SK-N-SH (cell line): Measurements from ENCODE around the gene ARPC3. TPM values are rescaled to one million over a fixed set of nuclear protein-coding genes. Genes with fewer than 3 reads are reported as not detected.
A peak's percentile ranks its signal among the peaks of the same experiment; 100 is the strongest.

Experiments
- CTCF ChIA-PET: fragments of 300-600, 350-600 bp; formaldehyde crosslinking; extraction: SDS; loops from one replicate; lab custom pipeline; 2021; lab: Yijun Ruan, JAX
- POLR2A ChIA-PET: fragments of 350-600 bp; sonication (Branson Sonifier 250); formaldehyde crosslinking; extraction: SDS; loops from one replicate; lab custom pipeline; 2020; ENCODE audit warnings: antibody characterized with exemption, inconsistent platforms; lab: Yijun Ruan, JAX
- DNase-seq: peaks from one replicate; pipeline ENCODE4 v3.0.0; 2012
- H2AFZ ChIP-seq: fragments of 200-600 bp; sonication (generic); 2 replicates; pipeline ENCODE4 v1.8.1; 2016; ENCODE audit warnings: antibody characterized with exemption, mild to moderate bottlenecking, low read depth
- H3F3A ChIP-seq: fragments of 200-600 bp; sonication (generic); replicated peaks from 2 replicates; pipeline ENCODE3; 2016; ENCODE audit warnings: antibody characterized with exemption, mild to moderate bottlenecking; ENCODE audit not compliant: insufficient read depth
- H3K27ac ChIP-seq, 2 experiments: fragments of 200-500 bp in 1 of 2; fragments of 200-600 bp in 1 of 2; sonication (Bioruptor generic) in 1 of 2; sonication (generic), shearing (Covaris generic) in 1 of 2; 2 replicates each; pipeline versions ENCODE4 v1.5.1 to v1.6.1; 2014 to 2016; ENCODE audit warnings: low read depth in 2 of 2, inconsistent platforms in 1 of 2, low read length in 1 of 2, mild to moderate bottlenecking in 1 of 2, mixed read lengths in 1 of 2
- H3K27me3 ChIP-seq: fragments of 200-600 bp; sonication (generic), shearing (Covaris generic); 2 replicates; pipeline ENCODE4 v1.6.1; 2016; ENCODE audit warnings: mixed run types; ENCODE audit not compliant: insufficient read depth
- H3K36me3 ChIP-seq, 2 experiments: fragments of 200-500 bp in 1 of 2; fragments of 200-600 bp in 1 of 2; sonication (Bioruptor generic) in 1 of 2; sonication (generic) in 1 of 2; replicated peaks in 1 of 2; 2 replicates each; pipeline versions ENCODE3 to v1.5.1; 2014 to 2016; ENCODE audit warnings: low read length in 1 of 2, mild to moderate bottlenecking in 1 of 2; ENCODE audit not compliant: insufficient read depth in 2 of 2, control insufficient read depth in 1 of 2
- H3K4me1 ChIP-seq, 2 experiments: fragments of 200-500 bp in 1 of 2; fragments of 200-600 bp in 1 of 2; sonication (Bioruptor generic) in 1 of 2; sonication (generic), shearing (Covaris generic) in 1 of 2; 2 replicates each; pipeline versions ENCODE4 v1.5.1 to v1.6.1; 2014 to 2016; ENCODE audit warnings: low read depth in 1 of 2, low read length in 1 of 2, mixed run types in 1 of 2; ENCODE audit not compliant: insufficient read depth in 2 of 2, control insufficient read depth in 1 of 2
- H3K4me2 ChIP-seq: fragments of 200-600 bp; sonication (generic), shearing (Covaris generic); 2 replicates; pipeline ENCODE4 v1.6.1; 2017; ENCODE audit warnings: mixed run types
- H3K4me3 ChIP-seq, 2 experiments: fragments of 200-500 bp in 1 of 2; fragments of 200-600 bp in 1 of 2; sonication (Bioruptor generic) in 1 of 2; sonication (generic), shearing (Covaris generic) in 1 of 2; 2 replicates each; pipeline versions ENCODE4 v1.5.1 to v1.8.1; 2014 to 2016; ENCODE audit warnings: low read depth in 2 of 2, inconsistent platforms in 1 of 2, low read length in 1 of 2, mild to moderate bottlenecking in 1 of 2, mixed read lengths in 1 of 2, moderate library complexity in 1 of 2
- H3K79me2 ChIP-seq: fragments of 200-600 bp; sonication (generic); 2 replicates; pipeline ENCODE4 v1.8.1; 2017; ENCODE audit warnings: mild to moderate bottlenecking; ENCODE audit not compliant: insufficient read depth
- H3K9ac ChIP-seq: fragments of 200-600 bp; sonication (generic); 2 replicates; pipeline ENCODE4 v1.6.1; 2017; ENCODE audit warnings: mixed run types
- H3K9me2 ChIP-seq: fragments of 200-600 bp; sonication (generic); 2 replicates; pipeline ENCODE4 v1.6.1; 2017; ENCODE audit warnings: mixed run types
- H3K9me3 ChIP-seq: fragments of 200-600 bp; sonication (generic); 2 replicates; pipeline ENCODE4 v1.6.1; 2017; ENCODE audit warnings: mixed run types, mild to moderate bottlenecking, moderate library complexity
- H4K20me1 ChIP-seq: fragments of 200-600 bp; sonication (generic); 2 replicates; pipeline ENCODE4 v1.6.1; 2017; ENCODE audit warnings: mild to moderate bottlenecking, mixed run types; ENCODE audit not compliant: insufficient read depth
- CHD2 ChIP-seq: fragments of 150-350 bp; IDR thresholded peaks from 2 replicates; pipeline ENCODE4 v1.6.1; 2018; ENCODE audit warnings: low read length; ENCODE audit not compliant: partially characterized antibody
- EP300 ChIP-seq, 2 experiments: IDR thresholded peaks; 2 replicates each; pipeline versions ENCODE4 v1.4.0 to v1.6.1; 2012; ENCODE audit warnings: borderline replicate concordance in 1 of 2, low read depth in 1 of 2, low read length in 1 of 2
- FOSL2 ChIP-seq: IDR thresholded peaks from 2 replicates; pipeline ENCODE4 v1.4.0; 2012; ENCODE audit warnings: low read depth, mild to moderate bottlenecking, moderate library complexity, borderline replicate concordance
- FOXJ3 ChIP-seq: sonication (generic); formaldehyde crosslinking; IDR thresholded peaks from 2 replicates; pipeline ENCODE4 v1.5.1; 2020; ENCODE audit warnings: mild to moderate bottlenecking, missing genetic modification reagents
- GATA2 ChIP-seq: sonication (generic); formaldehyde crosslinking; IDR thresholded peaks from 2 replicates; pipeline ENCODE4 v1.5.0; 2020; ENCODE audit warnings: mild to moderate bottlenecking, missing genetic modification reagents
- MEF2A ChIP-seq: IDR thresholded peaks from 2 replicates; pipeline ENCODE4 v1.4.0; 2012; ENCODE audit warnings: low read depth, borderline replicate concordance
- MXI1 ChIP-seq: IDR thresholded peaks from 2 replicates; pipeline ENCODE4 v1.6.1; 2012; ENCODE audit warnings: mild to moderate bottlenecking, low read depth, low read length, improper control_type of control experiment
- NRF1 ChIP-seq: IDR thresholded peaks from 2 replicates; pipeline ENCODE4 v1.6.1; 2012; ENCODE audit warnings: low read depth, mild to moderate bottlenecking, low read length
- RAD21 ChIP-seq: IDR thresholded peaks from 2 replicates; pipeline ENCODE4 v1.6.1; 2012; ENCODE audit warnings: mild to moderate bottlenecking, low read length
- RFX5 ChIP-seq: IDR thresholded peaks from 2 replicates; pipeline ENCODE4 v1.6.1; 2012; ENCODE audit warnings: mild to moderate bottlenecking, improper control_type of control experiment, low read length
- SMC3 ChIP-seq: IDR thresholded peaks from 2 replicates; pipeline ENCODE4 v1.6.1; 2012; ENCODE audit warnings: low read depth, low read length, improper control_type of control experiment
- TAF1 ChIP-seq: IDR thresholded peaks from 2 replicates; pipeline ENCODE4 v1.6.1; 2012; ENCODE audit warnings: low read depth, mild to moderate bottlenecking, low read length, moderate library complexity, borderline replicate concordance
- TCF12 ChIP-seq: IDR thresholded peaks from 2 replicates; pipeline ENCODE4 v1.4.0; 2012
- USF1 ChIP-seq: IDR thresholded peaks from 2 replicates; pipeline ENCODE4 v1.4.0; 2012; ENCODE audit warnings: low read depth, borderline replicate concordance
- ZBTB33 ChIP-seq: IDR thresholded peaks from 2 replicates; pipeline ENCODE4 v1.4.0; 2012; ENCODE audit warnings: low read depth, borderline replicate concordance
- WGBS: methylation state at CpG from one replicate; pipeline ENCODE4 v1.1.6; 2017; ENCODE audit warnings: low lambda C conversion rate; 5-methylcytosine and 5-hydroxymethylcytosine counted together
- polyA plus RNA-seq, 3 experiments: library from polyadenylated mRNA; depleted of rRNA; stranded (reverse); fragments of >200 nt; gene quantifications; 2 replicates each; pipeline ENCODE4 v1.2.3, GENCODE V29; 2012
- TF ChIP-seq, protein P1 (sequence below): fragments of 150-350 bp; IDR thresholded peaks from 2 replicates; pipeline ENCODE4 v1.6.1; 2016; ENCODE audit warnings: mild to moderate bottlenecking, low read depth, low read length
- TF ChIP-seq, protein P2 (sequence below): IDR thresholded peaks from 2 replicates; pipeline ENCODE4 v1.4.0; 2012; ENCODE audit warnings: low read depth
- TF ChIP-seq, protein P3 (sequence below): fragments of 150-350 bp; IDR thresholded peaks from 2 replicates; pipeline ENCODE4 v1.6.1; 2017; ENCODE audit warnings: antibody characterized with exemption, low read length, low read depth, borderline replicate concordance

The ARPC3 gene
- polyA plus RNA-seq, 1 of the 3 experiments (the other 2 are of a cell fraction), result 50.5 TPM

DNA sequence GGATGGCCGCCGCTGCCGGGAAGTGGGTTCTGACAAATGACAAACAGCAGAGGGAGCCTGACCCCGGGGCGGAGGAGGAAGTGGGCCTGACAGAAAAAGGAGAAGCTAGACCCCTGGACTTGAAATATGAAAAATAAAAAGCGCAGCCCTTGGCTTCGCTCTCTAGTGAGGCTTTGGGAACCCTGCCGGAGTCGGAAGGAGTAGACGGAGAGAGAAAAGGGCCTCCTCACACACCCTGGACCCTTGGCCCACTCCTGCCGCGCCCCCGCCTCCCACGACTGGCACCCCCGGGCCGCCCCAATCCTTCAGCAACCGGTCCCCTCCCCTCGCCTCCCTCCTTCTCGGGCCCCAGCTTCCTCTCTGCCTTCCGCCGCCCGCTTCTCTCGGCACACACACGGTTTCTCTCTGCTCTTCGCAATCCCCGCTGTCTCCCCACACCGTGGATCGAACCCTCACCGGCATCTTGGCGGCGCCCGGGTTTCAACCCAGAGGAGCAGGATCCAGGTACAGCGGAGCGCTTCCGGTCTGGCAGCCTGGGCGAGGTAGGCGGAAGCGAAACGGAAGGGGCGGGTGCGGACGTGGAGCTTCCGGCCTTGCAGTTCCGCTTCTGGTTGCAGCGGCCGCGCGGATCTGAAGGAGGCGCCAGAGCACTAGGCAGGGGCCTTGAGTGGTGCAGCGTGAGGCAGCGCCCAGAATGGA lies at the start of gene ARPC3 (continued):
- TF ChIP-seq EP300 (IDR thresholded peaks at IDR 0.05; ENCODE audit: borderline replicate concordance in 1 of 2, low read depth in 1 of 2, low read length in 1 of 2) (no peak), MXI1 (no peak; the same call in none of the 2 replicates), RAD21 (peak; percentile 85), TCF12 (peak; percentile 27), GATA2 (CRISPR knock-in tag) (no peak), FOXJ3 (CRISPR knock-in tag) (0 out of 2 replicates have a peak, but pooled peaks have one; percentile 27), RFX5 (no peak), CHD2 (peak; percentile 72), USF1 (no peak), SMC3 (peak; percentile 47)
- TF ChIP-seq, protein P1, sequence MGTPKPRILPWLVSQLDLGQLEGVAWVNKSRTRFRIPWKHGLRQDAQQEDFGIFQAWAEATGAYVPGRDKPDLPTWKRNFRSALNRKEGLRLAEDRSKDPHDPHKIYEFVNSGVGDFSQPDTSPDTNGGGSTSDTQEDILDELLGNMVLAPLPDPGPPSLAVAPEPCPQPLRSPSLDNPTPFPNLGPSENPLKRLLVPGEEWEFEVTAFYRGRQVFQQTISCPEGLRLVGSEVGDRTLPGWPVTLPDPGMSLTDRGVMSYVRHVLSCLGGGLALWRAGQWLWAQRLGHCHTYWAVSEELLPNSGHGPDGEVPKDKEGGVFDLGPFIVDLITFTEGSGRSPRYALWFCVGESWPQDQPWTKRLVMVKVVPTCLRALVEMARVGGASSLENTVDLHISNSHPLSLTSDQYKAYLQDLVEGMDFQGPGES, result no peak
- TF ChIP-seq, all 33 proteins: peak for 17

- Histone ChIP-seq H3K9ac (no peak overlapping the region; the same call in 1 of the 2 replicates), H3K9me3 (no peaks in the 10 kb centered on the region), H3K9me2 (no peaks in the 10 kb centered on the region), H3K4me3 (no peak overlapping the region), H4K20me1 (peaks cover 8% of the 10 kb centered on the region; the same call in 1 of the 2 replicates), H3K4me1 (peaks cover 10 to 20% of the 10 kb centered on the region in 2 experiments; a peak in 3 of 4 replicates), H3K4me2 (peak overlapping the region; percentile 6; the same call in 1 of the 2 replicates), H3K79me2 (peaks cover 74% of the 10 kb centered on the region), H3K27ac (peak overlapping the region in 1 of 2 experiments; percentile 12; a peak in 1 of 4 replicates), H3K36me3 (peaks cover 27 to 46% of the 10 kb centered on the region in 2 experiments), H3F3A (peaks cover 21% of the 10 kb centered on the region), H3K27me3 (no peaks in the 10 kb centered on the region), H2AFZ (no peak overlapping the region)
- TF ChIP-seq, protein P1, result no peak
- no peak for TF ChIP-seq GATA2 (CRISPR knock-in tag)
- TF ChIP-seq NRF1, result no peak
- TF ChIP-seq, protein P2, sequence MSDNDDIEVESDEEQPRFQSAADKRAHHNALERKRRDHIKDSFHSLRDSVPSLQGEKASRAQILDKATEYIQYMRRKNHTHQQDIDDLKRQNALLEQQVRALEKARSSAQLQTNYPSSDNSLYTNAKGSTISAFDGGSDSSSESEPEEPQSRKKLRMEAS, result no peak
- TF ChIP-seq TCF12, result no peak
- TF ChIP-seq FOSL2, result no peak
- TF ChIP-seq SMC3, result no peak
- no peak for TF ChIP-seq ZBTB33
- TF ChIP-seq, protein P3, sequence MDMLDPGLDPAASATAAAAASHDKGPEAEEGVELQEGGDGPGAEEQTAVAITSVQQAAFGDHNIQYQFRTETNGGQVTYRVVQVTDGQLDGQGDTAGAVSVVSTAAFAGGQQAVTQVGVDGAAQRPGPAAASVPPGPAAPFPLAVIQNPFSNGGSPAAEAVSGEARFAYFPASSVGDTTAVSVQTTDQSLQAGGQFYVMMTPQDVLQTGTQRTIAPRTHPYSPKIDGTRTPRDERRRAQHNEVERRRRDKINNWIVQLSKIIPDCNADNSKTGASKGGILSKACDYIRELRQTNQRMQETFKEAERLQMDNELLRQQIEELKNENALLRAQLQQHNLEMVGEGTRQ, result no peak
- TF ChIP-seq TAF1, result no peak
- TF ChIP-seq MXI1, result no peak
- no peak for TF ChIP-seq MEF2A
- no peak for DNase-seq
- ChIA-PET CTCF (interaction anchor here (1.1 to 2.1 kb wide), 2 partner anchors 17 to 30 kb away, joined by 4 to 11 read pairs; partner anchors contain the start of gene FAM216A), POLR2A (no interaction called here)
- WGBS, result 80% methylated on average over 4 of the region's 4 CpGs
Observed at GRCh38 chr12:110498984-110499706, 49.0 kb upstream of the ARPC3 start.
